Measurements from ENCODE around the gene ZNF714.
A peak's percentile ranks its signal among the peaks of the same experiment; 100 is the strongest.
"Not testable (repeated sequence)": the region's sequence is repeated elsewhere in the genome, so short reads cannot be mapped to it uniquely, and the experiment has no call there.

The ZNF714 gene

DNA sequence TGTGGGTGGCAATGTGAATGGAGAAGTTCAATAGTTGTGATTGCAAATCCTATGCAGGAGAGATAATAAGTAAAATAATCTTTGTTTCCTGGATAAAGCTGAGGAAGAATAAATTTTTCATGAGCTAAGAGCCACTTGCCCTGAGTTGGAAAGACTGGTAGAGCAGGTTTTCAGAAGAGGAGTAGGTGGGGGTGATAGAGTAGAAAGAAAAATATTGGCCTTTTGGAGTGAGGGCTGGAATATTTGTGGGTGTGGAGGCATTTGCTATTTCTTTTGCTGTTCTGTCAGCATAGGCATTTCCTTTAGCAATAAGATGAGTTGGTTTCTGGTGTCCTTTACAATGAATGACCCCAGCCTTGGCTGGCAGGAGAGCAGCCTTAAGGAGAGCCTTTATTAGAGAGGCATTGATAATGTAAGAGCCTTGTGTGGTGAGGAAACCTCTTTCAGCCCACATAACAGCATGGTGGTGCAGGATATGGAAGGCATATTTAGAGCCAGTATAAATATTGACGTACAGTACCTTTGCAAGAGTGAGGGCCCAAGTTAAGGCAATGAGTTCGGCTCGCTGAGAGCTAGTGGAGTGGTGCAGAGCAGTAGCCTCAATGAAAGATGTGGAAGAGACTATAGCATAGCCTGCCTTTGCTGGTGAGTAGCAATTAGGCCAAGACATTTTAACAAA, 48.2 kb downstream of the ZNF714 start:
- no peak for DNase-seq (ENCODE audit: low read depth, low spot score)

GRCh38 chr19:21133633-21134032, 51.6 kb downstream of the ZNF714 start:
- no peak for DNase-seq (ENCODE audit: low read depth, low spot score)

- DNase-seq (ENCODE audit: low read depth, low spot score) = no peak
These were observed 52.9 kb downstream of the ZNF714 start for GRCh38 chr19:21134934-21135366.

- DNase-seq (ENCODE audit: low read depth, low spot score) = no peak
These were observed 53.4 kb downstream of the ZNF714 start for GRCh38 chr19:21135433-21135832.

GRCh38 chr19:21138130-21138529, 56.1 kb downstream of the ZNF714 start:
- DNase-seq (ENCODE audit: low read depth, low spot score) = no peak

DNA sequence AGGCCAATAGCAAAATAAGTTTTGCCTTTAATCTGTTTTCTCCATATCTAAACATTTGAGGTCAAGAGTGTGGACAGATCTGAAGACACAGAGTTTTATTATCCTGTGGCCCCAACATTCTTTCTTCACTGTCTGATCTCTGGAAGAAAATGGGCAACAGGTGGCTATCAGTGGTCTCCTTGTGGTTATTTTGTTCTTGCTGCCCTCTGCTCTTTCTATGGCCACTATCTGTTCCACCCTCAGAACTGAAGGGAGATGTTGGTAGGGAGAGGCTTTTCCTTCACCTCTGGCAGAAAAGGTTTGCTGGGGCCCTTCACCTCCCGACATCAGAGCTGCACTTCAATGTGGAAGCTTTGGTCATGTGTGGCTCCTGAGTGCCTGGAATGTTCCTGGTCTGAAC, 59.0 kb downstream of the ZNF714 start:
- DNase-seq (ENCODE audit: low read depth, low spot score) = not testable (repeated sequence)

- peak; percentile 65 for DNase-seq (ENCODE audit: low read depth, low spot score)
These were observed 59.9 kb downstream of the ZNF714 start, which contains the start of gene ZNF431 for GRCh38 chr19:21141787-21142464. Gene ZNF431 (plus strand): TSS chr19:21142040. CDS start chr19:21142184, 144 bp downstream.

DNA sequence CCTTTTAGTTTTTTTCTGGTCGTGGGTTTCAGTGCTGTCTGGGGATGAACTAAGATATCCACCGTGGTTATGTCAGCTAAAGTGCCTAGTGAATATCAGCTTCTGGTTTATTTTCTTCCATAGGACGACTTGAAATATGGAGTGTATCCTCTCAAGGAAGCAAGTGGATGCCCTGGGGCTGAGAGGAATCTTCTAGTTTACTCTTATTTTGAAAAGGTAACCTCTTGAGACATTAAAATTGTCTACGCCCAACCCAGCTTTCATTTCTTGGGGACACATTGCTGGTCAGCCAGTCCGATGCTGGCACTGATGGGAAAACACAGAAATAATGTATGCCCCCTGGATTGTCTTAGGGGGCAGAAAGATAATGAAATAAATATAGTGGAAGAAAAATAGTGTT, 61.4 kb downstream of the ZNF714 start:
- no peak for DNase-seq (ENCODE audit: low read depth, low spot score)

DNA sequence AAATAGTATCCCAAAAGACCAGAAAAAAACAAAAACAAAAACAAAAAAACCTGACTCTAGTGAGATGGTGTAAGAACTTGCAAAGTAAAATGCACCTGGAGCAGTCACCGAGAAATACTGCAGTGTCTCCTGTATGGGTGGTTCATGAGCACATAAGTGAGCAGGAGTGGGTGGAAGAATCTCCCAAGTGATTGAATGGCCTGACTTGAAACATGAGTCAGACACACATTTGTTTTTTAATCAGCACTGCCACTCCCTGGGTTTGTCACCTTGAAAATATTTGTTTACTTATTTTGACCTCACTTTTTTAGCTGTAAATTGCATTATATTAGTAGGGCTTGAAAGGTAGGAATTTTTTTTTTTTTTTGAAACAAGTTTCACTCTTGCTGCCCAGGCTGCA, 61.9 kb downstream of the ZNF714 start:
- no peak for DNase-seq (ENCODE audit: low read depth, low spot score)

DNA sequence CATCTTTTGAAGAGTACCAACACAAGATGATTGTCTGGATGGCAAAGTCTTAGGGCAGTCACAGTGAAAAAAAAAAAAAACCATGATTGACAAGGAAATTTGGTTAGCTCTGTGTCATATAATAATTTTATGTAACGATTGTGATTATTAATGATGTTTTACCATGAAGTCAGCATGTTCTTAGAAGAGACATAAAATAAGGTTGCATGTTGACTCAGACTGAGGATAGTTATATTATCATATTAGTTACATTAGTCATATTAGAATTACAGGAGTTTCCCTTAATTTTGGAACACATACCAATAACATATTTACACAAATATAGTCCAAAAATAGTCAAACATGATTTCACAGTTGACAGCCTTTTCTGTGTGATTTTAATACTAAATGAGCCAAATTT, 65.5 kb downstream of the ZNF714 start:
- no peak for DNase-seq (ENCODE audit: low read depth, low spot score)

DNA sequence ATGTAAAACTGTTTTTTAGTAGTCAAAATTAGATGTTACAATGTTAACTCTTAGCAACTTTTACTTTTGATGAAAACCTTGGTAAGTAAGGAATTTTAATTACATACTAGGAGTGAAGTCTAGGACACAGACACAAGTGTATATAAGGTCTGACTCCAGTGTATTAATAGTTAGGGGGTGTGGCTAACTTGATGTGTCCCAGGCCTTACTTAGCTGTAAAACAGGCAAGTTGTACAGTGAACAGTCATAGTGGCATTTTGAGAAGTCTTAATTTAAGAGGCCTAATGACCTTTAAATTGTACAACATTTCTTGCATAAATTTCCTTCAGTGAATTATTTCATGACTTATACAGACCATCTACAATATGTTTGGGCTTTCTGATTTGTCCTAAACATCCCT, 66.7 kb downstream of the ZNF714 start:
- DNase-seq (ENCODE audit: low read depth, low spot score) = no peak

- no peak for DNase-seq (ENCODE audit: low read depth, low spot score)
These were observed 67.9 kb downstream of the ZNF714 start for GRCh38 chr19:21149877-21150276.

GRCh38 chr19:21151460-21151859, 69.5 kb downstream of the ZNF714 start:
- no peak for DNase-seq (ENCODE audit: low read depth, low spot score)

- DNase-seq (ENCODE audit: low read depth, low spot score) = no peak
These were observed 76.6 kb downstream of the ZNF714 start for GRCh38 chr19:21158523-21159135.

DNA sequence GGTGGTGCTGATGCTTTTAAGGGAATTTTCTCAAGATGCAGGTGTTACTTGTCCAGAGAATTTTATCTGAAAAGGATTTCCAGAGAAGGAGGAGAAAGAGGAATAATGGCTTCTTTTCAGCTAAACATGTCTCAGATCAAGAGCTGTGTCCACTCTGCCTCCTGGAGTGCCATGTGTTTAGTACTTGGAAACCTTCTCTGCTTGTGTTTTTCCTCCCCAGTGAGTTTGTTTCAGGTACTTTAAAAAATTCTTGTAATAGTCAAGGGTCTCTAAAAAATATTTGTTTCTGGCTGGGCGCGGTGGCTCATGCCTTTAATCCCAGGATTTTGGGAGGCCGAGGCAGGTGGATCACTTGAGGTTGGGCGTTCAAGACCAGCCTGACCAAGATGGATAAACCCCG, 82.5 kb downstream of the ZNF714 start:
- DNase-seq (ENCODE audit: low read depth, low spot score) = no peak

DNA sequence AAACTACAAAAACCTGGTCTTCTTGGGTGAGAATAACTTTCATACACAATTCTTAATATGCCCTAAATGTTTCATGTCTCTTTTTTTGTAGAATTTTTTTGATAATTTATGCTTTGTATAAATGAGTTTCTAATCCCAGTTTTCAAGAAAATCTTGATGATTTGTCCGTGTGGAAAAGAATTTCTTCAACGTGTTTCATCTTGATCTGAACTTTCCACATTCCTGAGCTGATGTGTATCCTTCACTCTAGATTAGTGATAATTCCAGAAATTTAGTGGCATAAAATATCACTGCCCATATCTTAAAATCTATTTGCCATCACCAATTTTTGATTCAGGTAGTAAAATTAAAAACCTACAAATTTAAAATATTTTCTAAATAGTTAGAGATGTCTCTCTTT, 84.4 kb downstream of the ZNF714 start:
- no peak for DNase-seq (ENCODE audit: low read depth, low spot score)
